Measurements from ENCODE around the gene ECSIT.

Gene ECSIT

DNA sequence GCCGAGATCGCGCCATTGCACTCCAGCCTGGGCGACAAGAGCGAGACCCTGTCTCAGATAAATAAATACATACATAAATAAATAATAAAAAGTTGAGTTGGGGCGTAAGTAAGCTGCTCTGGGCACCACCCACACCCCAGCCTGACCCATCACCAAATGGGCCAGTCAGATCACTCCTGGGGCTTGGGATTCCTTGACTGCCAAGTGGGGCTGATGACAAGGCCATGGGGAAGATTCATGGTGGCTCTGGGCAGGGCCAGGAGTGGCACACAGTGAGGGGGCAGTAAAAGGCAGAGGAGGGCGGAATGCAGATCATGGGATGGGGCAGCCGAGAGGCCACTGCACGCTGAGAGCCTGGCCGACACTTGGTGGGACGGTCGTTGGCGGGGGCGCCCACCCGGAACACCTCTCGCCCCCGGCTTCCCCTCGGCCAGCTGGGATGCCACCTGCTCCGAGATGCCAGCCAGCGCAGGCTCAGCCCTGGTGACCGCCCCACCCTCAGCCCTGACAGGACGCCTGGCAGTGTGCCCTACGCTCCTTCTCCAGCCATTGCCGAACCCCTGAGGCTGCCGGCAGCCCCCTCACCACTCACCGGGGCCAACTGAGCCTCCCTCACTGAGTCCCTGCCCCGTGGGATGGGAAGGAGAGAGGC lies 34.2 kb downstream of the ECSIT start:
- TF ChIP-seq CTCF (conservative IDR thresholded peaks at IDR 0.05; ENCODE audit: low read depth, low read length): no peak
- H3K27ac ChIP-seq: no peak overlapping the region
- no peak overlapping the region for H3K9ac ChIP-seq
- no peak overlapping the region for H3K4me2 ChIP-seq
- H4K20me1 ChIP-seq (ENCODE audit: insufficient read depth): no peaks in the 10 kb centered on the region
- H3K4me1 ChIP-seq (ENCODE audit: low read depth, poor library complexity, severe bottlenecking): no peaks in the 10 kb centered on the region
- no peaks in the 10 kb centered on the region for H3K27me3 ChIP-seq (ENCODE audit: insufficient read depth, low read depth)
- H2AFZ ChIP-seq (ENCODE audit: low read depth): no peak overlapping the region
- no peaks in the 10 kb centered on the region for H3K79me2 ChIP-seq (ENCODE audit: insufficient read depth, low read depth)
- H3K36me3 ChIP-seq (ENCODE audit: insufficient read depth): no peaks in the 10 kb centered on the region
- no peak overlapping the region for H3K4me3 ChIP-seq (IDR thresholded peaks at IDR 0.05; ENCODE audit: insufficient read depth, low read depth, low read length)

DNA sequence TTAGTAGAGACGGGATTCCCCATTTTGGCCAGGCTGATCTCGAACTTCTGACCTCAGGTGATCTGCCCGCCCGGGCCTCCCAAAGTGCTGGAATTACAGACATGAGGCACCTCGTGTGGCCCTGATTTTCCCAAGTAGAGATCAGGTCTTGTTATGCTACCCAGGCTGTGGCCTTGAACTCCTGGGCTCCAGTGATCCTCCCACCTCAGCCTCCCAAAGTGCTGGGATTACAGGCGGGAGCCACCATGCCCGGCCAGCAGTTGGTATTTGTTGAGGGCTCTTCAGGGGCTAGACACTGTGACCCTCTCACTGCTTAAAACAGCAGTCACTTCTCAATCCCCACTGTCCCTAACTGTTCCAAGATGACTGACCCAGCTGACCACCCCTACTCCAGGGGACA lies 39.6 kb downstream of the ECSIT start:
- no peak for TF ChIP-seq CTCF (conservative IDR thresholded peaks at IDR 0.05; ENCODE audit: low read depth, low read length)

DNA sequence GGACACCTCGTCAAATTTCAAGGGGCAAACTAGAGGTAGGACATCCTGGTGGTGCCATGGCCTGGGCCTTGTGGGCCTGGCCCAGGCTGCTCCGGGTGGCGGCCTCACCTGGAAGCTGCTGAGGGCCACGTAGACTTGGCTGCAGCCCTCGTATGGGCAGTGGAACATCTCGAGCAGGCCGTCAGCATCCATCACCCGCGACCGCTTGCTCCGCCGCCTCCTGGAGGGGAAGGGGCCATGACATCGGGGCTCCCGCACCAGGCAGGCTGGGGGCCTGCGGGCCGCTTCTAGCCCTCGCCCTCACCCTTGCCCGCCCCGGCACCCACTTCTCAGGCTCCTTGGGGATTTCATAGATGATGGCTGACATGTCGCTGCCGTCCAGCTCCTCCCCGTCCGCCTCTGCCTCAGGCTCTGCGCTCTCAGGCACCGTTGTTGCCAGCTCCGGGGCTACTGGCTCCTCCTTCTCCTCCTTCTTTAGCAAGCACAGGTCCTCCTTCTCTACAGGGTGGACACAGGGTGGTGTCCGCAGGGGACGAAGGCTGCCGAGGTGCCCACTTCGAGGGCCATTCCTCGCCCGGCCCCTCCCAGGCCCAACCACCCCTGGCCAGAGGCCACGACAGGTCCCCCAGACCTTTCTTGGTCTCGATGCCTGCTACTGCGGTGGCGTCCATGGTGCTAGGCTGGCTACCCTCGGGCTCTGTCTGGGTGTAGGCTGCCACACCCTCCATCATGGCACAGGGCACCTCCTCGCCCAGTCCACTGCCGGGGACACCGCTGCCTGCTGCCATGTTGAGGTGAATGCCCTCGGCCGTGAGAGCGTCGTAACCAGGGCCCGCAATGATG lies 42.1 kb downstream of the ECSIT start:
- H3K4me3 ChIP-seq (IDR thresholded peaks at IDR 0.05; ENCODE audit: insufficient read depth, low read depth, low read length): no peak overlapping the region
- no peak overlapping the region for H3K9ac ChIP-seq
- no peaks in the 10 kb centered on the region for H3K27me3 ChIP-seq (ENCODE audit: insufficient read depth, low read depth)
- H3K27ac ChIP-seq: no peak overlapping the region
- no peak overlapping the region for H2AFZ ChIP-seq (ENCODE audit: low read depth)
- no peak for TF ChIP-seq CTCF (conservative IDR thresholded peaks at IDR 0.05; ENCODE audit: low read depth, low read length)
- H3K4me2 ChIP-seq: no peak overlapping the region
- no peaks in the 10 kb centered on the region for H3K36me3 ChIP-seq (ENCODE audit: insufficient read depth)
- peaks cover 4% of the 10 kb centered on the region for H3K4me1 ChIP-seq (ENCODE audit: low read depth, poor library complexity, severe bottlenecking)
- H3K79me2 ChIP-seq (ENCODE audit: insufficient read depth, low read depth): no peaks in the 10 kb centered on the region
- H4K20me1 ChIP-seq (ENCODE audit: insufficient read depth): no peaks in the 10 kb centered on the region

More for the DNA sequence above, 39.6 kb downstream of the ECSIT start:
- H3K36me3 ChIP-seq (ENCODE audit: insufficient read depth): no peaks in the 10 kb centered on the region
- no peak overlapping the region for H3K4me3 ChIP-seq (IDR thresholded peaks at IDR 0.05; ENCODE audit: insufficient read depth, low read depth, low read length)
- no peak overlapping the region for H3K27ac ChIP-seq
- no peaks in the 10 kb centered on the region for H3K79me2 ChIP-seq (ENCODE audit: insufficient read depth, low read depth)
- H3K9ac ChIP-seq: no peak overlapping the region
- no peak overlapping the region for H3K4me2 ChIP-seq
- no peaks in the 10 kb centered on the region for H3K27me3 ChIP-seq (ENCODE audit: insufficient read depth, low read depth)
- H3K4me1 ChIP-seq (ENCODE audit: low read depth, poor library complexity, severe bottlenecking): no peaks in the 10 kb centered on the region
- no peaks in the 10 kb centered on the region for H4K20me1 ChIP-seq (ENCODE audit: insufficient read depth)
- H2AFZ ChIP-seq (ENCODE audit: low read depth): no peak overlapping the region

- Histone ChIP-seq H3K4me1 (ENCODE audit: low read depth, poor library complexity, severe bottlenecking) (peaks cover 4% of the 10 kb centered on the region), H3K79me2 (ENCODE audit: insufficient read depth, low read depth) (no peaks in the 10 kb centered on the region), H3K27ac (no peak overlapping the region)
These were observed 43.6 kb downstream of the ECSIT start for GRCh38 chr19:11485245-11485837.

More at GRCh38 chr19:11485245-11485837, 43.6 kb downstream of the ECSIT start:
- Histone ChIP-seq H3K4me3 (IDR thresholded peaks at IDR 0.05; ENCODE audit: insufficient read depth, low read depth, low read length) (no peak overlapping the region), H3K4me2 (no peak overlapping the region), H4K20me1 (ENCODE audit: insufficient read depth) (no peaks in the 10 kb centered on the region), H3K9ac (no peak overlapping the region), H2AFZ (ENCODE audit: low read depth) (no peak overlapping the region), H3K36me3 (ENCODE audit: insufficient read depth) (no peaks in the 10 kb centered on the region), H3K27me3 (ENCODE audit: insufficient read depth, low read depth) (no peaks in the 10 kb centered on the region)
- no peak for TF ChIP-seq CTCF (conservative IDR thresholded peaks at IDR 0.05; ENCODE audit: low read depth, low read length)

Measured in KMS-11 (cell line).